Fibroblast of skin of back (primary cell): ENCODE measurements around the gene RNASE9.
"Not testable (repeated sequence)": the region's sequence is repeated elsewhere in the genome, so short reads cannot be mapped to it uniquely, and the experiment has no call there.

ENCODE experiments used
- DNase-seq: peaks from one replicate; pipeline ENCODE4 v3.0.0-alpha.2; 2013

RNASE9 gene

GRCh38 chr14:20572382-20572990, 11.6 kb upstream of the RNASE9 start:
- not testable (repeated sequence) for DNase-seq

GRCh38 chr14:20570720-20571119, 9.9 kb upstream of the RNASE9 start:
- not testable (repeated sequence) for DNase-seq

- not testable (repeated sequence) for DNase-seq
Observed at GRCh38 chr14:20569865-20570264, 9.0 kb upstream of the RNASE9 start.

- no peak for DNase-seq
Observed at GRCh38 chr14:20569066-20569465, 8.2 kb upstream of the RNASE9 start.

GRCh38 chr14:20568393-20568792, 7.5 kb upstream of the RNASE9 start:
- DNase-seq, result no peak

- DNase-seq, result not testable (repeated sequence)
Observed at GRCh38 chr14:20567199-20567598, 6.4 kb upstream of the RNASE9 start.

- no peak for DNase-seq
Observed at GRCh38 chr14:20564501-20564997, 3.7 kb upstream of the RNASE9 start.

- no peak for DNase-seq
Observed at GRCh38 chr14:20563971-20564370, 3.1 kb upstream of the RNASE9 start.

GRCh38 chr14:20559461-20559904, 1.4 kb downstream of the RNASE9 start:
- no peak for DNase-seq

- no peak for DNase-seq
Observed at GRCh38 chr14:20557212-20557542, 3.7 kb downstream of the RNASE9 start.

GRCh38 chr14:20556500-20557211, 4.2 kb downstream of the RNASE9 start:
- no peak for DNase-seq

- no peak for DNase-seq
Observed at GRCh38 chr14:20555845-20556244, 5.0 kb downstream of the RNASE9 start.

GRCh38 chr14:20553024-20553423, 7.8 kb downstream of the RNASE9 start:
- no peak for DNase-seq

GRCh38 chr14:20551606-20552005, 9.2 kb downstream of the RNASE9 start:
- DNase-seq, result no peak

- DNase-seq, result no peak
Observed at GRCh38 chr14:20550926-20551325, 9.9 kb downstream of the RNASE9 start.

GRCh38 chr14:20548414-20549158, 12.3 kb downstream of the RNASE9 start:
- DNase-seq, result no peak

GRCh38 chr14:20546877-20547276, 14.0 kb downstream of the RNASE9 start:
- DNase-seq, result no peak

- DNase-seq, result no peak
Observed at GRCh38 chr14:20539906-20540305, 20.9 kb downstream of the RNASE9 start.

- DNase-seq, result peak; percentile 65
Observed at GRCh38 chr14:20530771-20531571, 29.9 kb downstream of the RNASE9 start.

GRCh38 chr14:20529806-20530205, 31.0 kb downstream of the RNASE9 start:
- DNase-seq, result no peak

GRCh38 chr14:20524027-20524426, 36.8 kb downstream of the RNASE9 start:
- DNase-seq, result no peak

GRCh38 chr14:20522332-20522731, 38.5 kb downstream of the RNASE9 start:
- DNase-seq, result no peak

- peak; percentile 11 for DNase-seq
Observed at GRCh38 chr14:20516921-20517320, 43.9 kb downstream of the RNASE9 start.
